ENCODE measurements around the gene CPNE7.

DNA sequence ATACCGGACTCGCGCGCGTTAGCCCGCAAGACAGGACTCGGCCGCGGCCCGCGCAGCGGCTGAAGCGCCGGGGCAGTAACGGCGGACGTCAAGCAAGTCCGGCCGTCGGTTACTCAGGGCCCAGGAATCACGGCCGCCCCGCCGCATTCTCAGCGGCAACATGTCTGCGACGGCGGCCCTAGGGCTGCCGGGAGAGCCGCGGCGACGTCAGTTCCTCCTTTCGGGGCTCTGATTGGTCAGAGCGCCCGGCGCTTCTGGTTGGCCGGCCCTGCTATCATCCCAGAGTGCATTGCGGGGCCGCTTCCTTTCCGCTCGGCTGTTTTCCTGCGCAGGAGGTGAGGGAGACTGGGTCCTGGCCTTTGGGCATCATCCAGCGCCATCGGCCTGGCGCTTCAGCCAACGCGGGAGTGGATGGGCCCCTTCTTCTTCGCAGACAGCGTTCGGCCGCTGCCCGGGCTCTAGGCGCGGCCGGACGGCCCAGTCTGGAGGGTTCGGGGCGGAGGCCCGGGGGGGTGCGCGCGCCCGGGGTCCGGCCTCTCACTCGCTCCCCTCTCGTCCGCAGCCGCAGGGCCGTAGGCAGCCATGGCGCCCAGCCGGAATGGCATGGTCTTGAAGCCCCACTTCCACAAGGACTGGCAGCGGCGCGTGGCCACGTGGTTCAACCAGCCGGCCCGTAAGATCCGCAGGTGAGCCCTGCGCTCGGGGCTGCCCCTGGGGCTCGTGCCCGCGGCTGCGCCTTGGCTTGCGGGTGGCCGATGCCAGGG, 15.0 kb upstream of the CPNE7 start, which contains the start of gene RPL13:
- TF ChIP-seq, protein P1, sequence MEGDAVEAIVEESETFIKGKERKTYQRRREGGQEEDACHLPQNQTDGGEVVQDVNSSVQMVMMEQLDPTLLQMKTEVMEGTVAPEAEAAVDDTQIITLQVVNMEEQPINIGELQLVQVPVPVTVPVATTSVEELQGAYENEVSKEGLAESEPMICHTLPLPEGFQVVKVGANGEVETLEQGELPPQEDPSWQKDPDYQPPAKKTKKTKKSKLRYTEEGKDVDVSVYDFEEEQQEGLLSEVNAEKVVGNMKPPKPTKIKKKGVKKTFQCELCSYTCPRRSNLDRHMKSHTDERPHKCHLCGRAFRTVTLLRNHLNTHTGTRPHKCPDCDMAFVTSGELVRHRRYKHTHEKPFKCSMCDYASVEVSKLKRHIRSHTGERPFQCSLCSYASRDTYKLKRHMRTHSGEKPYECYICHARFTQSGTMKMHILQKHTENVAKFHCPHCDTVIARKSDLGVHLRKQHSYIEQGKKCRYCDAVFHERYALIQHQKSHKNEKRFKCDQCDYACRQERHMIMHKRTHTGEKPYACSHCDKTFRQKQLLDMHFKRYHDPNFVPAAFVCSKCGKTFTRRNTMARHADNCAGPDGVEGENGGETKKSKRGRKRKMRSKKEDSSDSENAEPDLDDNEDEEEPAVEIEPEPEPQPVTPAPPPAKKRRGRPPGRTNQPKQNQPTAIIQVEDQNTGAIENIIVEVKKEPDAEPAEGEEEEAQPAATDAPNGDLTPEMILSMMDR (IDR thresholded peaks at IDR 0.05; ENCODE audit: low read depth, low read length, missing input control) = no peak
- TF ChIP-seq TAF1 (conservative IDR thresholded peaks at IDR 0.05) (peak; percentile 97), RAD21 (IDR thresholded peaks at IDR 0.05) (no peak), YY1 (IDR thresholded peaks at IDR 0.05) (peak; percentile 97), FOXA1 (IDR thresholded peaks at IDR 0.05) (peak; percentile 29), NR2F2 (IDR thresholded peaks at IDR 0.05) (no peak), HNF4G (IDR thresholded peaks at IDR 0.05) (no peak)
- TF ChIP-seq, protein P2, sequence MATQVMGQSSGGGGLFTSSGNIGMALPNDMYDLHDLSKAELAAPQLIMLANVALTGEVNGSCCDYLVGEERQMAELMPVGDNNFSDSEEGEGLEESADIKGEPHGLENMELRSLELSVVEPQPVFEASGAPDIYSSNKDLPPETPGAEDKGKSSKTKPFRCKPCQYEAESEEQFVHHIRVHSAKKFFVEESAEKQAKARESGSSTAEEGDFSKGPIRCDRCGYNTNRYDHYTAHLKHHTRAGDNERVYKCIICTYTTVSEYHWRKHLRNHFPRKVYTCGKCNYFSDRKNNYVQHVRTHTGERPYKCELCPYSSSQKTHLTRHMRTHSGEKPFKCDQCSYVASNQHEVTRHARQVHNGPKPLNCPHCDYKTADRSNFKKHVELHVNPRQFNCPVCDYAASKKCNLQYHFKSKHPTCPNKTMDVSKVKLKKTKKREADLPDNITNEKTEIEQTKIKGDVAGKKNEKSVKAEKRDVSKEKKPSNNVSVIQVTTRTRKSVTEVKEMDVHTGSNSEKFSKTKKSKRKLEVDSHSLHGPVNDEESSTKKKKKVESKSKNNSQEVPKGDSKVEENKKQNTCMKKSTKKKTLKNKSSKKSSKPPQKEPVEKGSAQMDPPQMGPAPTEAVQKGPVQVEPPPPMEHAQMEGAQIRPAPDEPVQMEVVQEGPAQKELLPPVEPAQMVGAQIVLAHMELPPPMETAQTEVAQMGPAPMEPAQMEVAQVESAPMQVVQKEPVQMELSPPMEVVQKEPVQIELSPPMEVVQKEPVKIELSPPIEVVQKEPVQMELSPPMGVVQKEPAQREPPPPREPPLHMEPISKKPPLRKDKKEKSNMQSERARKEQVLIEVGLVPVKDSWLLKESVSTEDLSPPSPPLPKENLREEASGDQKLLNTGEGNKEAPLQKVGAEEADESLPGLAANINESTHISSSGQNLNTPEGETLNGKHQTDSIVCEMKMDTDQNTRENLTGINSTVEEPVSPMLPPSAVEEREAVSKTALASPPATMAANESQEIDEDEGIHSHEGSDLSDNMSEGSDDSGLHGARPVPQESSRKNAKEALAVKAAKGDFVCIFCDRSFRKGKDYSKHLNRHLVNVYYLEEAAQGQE (IDR thresholded peaks at IDR 0.05) = peak; percentile 96
- TF ChIP-seq, protein P3, sequence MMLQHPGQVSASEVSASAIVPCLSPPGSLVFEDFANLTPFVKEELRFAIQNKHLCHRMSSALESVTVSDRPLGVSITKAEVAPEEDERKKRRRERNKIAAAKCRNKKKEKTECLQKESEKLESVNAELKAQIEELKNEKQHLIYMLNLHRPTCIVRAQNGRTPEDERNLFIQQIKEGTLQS (IDR thresholded peaks at IDR 0.05) = no peak
- TF ChIP-seq, protein P4, sequence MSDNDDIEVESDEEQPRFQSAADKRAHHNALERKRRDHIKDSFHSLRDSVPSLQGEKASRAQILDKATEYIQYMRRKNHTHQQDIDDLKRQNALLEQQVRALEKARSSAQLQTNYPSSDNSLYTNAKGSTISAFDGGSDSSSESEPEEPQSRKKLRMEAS (IDR thresholded peaks at IDR 0.05) = no peak
